Fibroblast of skin of abdomen (primary cell): ENCODE data around the gene CPVL.

ENCODE experiments used
- DNase-seq: peaks from one replicate; pipeline ENCODE4 v3.0.0-alpha.2; 2013

Gene CPVL

GRCh38 chr7:28999427-28999826 is 146.9 kb downstream of the CPVL start:
- DNase-seq = no peak

GRCh38 chr7:28998105-28998504 is 148.2 kb downstream of the CPVL start:
- DNase-seq = no peak

GRCh38 chr7:28996836-28997235 is 149.5 kb downstream of the CPVL start:
- peak; percentile 53 for DNase-seq

DNA sequence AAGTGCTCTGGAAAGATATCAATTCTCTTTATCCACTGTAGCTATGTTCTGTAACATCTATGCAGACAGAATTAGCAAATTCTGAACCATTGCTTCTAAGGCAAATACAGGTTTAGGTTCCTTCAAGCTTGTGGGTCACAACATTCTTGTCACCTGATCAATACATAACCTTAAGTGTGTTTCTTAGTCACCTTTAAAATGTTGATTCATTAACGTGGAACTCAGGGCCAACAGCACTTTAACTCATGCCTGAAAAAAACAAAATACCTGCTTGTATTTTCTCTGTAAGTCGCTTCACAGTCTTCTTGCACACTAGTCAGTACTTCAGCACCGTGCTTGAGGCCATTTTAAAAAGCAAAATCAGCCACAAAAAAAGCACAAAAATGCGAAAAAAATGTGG is 153.0 kb downstream of the CPVL start:
- DNase-seq = no peak

DNA sequence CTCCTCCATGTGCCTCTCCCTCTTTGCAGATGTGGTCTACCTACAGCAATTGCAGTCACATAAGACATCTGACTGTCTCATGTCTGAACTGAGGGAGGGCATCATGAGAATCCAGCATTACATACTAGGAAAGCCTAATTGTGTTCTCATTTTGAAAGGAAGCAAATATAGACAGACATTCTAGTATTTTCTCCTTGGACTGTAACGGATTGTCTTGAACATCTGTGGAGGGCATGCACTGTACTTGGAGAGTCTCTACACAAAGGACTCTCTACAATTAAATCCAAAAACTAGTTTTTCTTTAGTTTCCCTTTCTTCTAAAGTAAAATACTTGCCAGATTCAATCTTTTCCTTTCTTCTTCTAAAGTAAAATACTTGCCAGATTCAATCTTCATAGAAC is 153.5 kb downstream of the CPVL start:
- no peak for DNase-seq

DNA sequence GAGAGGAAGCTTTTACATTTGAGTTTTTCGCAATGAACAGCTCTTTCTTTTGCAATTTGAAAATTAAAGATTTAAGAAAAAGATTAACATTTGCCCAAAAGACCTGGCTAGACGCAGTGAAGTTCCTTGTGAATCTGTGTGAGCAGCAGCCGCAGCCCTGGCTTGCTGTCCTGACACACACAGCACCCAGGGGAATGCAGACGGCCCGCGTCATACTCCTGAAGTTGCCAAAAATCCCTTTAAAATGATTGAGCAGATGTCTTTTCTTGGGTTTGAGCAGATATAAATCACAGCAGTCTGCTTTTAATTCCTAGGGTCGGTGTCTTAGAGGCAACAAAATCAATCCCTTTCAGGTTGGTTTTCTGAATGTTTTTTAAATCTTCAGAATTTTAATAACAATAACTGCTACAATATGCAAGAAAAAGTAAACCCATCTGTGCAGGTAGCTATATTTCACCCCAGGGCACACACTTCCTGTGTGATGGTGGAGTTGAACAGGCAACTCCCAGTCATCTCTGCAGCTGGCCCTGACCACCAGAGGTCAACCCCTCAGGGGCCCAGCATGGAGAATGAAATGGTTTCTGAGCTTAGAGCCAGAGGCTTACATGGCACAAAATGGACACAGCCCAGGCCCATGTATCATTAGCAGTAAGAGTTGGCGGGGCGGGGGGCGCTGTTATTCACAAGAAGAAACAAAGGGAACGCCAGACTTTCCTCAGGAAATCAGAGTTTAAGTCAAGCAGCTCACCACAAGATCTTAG is 156.0 kb downstream of the CPVL start:
- DNase-seq = peak; percentile 91

DNA sequence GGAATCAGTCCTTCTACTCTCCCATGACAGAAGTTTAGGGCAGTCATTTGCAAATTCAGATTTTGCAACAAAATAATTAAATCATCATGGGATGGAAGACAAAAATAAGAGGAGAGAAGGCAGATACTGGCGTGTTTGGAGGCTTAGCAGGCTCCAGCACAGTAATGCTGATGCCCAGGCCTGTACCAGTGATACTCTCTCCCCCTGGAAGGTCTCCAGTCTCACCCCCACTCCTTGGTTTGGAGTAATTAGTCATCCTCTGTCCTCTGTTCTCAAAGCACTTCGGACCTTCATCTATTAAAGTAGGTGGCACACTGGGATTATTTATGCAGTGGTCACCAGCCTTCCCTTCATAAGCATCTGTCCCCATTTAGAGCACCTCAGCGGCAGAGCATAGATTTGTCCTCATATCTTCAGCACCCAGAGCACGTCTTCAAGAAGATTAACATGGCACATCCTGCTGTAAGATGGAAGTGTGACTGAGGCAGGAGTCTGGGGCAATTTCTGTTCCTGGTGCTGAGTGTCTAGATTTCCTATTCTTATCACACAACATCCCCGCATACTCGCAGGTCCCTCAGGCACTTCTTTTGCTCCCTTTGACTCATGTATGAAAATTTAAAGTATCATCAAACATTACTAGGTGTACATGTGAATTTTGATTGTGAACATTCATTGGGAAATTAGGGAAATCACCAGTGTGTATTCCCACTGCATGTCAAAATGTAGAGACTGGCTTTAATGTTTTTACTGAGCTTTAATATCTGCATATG is 156.9 kb downstream of the CPVL start:
- DNase-seq = no peak

GRCh38 chr7:28988810-28989209 is 157.5 kb downstream of the CPVL start:
- peak; percentile 99 for DNase-seq

- peak; percentile 45 for DNase-seq
These were observed 158.2 kb downstream of the CPVL start for GRCh38 chr7:28988091-28988490.

GRCh38 chr7:28986765-28987110 is 159.6 kb downstream of the CPVL start:
- DNase-seq = peak; percentile 90

DNA sequence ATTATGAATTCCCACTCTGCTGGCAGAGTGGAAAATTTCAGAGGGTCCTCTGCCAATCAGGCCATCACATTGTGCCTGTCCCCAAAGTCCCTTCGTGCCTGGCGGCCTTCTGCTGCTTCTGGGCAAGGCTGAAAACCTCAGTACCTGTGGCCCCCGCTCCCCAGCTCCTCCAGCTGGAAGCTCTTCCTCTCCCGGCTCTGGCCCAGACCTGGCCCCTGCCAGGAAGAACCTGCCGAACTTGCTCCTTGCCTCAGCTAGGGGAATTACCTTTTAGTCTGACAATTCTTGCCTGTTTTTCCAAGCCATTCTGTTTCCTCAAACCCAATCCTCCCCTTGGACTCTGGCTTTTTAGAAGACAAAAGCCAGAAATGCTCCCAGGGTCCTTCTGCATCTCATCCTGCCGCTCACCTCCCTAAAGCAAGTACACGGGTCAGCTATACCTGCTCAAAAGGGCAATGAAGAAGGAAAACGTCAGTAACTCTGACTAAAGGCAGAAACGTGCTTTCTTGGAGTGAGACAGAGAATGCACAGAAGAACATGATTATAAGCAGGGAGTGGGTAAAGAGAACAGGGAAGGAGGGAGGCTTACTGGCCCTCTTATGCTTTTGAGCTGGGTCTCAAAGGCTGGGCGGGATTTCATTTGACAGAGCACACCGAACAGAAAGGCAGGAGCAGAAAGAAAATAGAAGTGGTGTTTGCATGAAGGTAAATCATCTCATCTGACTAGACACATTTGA is 160.1 kb downstream of the CPVL start:
- DNase-seq = no peak

DNA sequence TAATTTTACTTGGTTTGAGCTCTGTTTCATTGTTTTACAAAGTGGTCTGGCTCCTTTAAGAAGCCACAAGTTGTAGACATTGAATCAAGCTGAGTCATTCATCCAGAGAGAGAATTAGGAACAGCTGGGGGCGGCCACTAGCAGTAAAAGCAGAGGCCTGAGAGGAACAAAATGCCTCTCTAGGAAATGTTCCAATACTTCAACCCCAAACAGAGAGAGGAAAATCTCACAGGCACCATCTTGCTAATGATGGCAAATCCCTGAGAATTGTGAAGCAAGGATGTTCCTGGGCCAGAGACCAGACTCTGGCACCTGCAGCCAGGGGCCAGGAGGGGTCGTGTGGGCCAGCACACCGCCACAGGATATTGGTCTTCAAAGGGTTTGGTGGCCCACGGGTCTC is 161.7 kb downstream of the CPVL start:
- DNase-seq = peak; percentile 94

GRCh38 chr7:28984217-28984616 is 162.1 kb downstream of the CPVL start:
- no peak for DNase-seq

- DNase-seq = no peak
These were observed 162.7 kb downstream of the CPVL start for GRCh38 chr7:28983396-28984190.

- no peak for DNase-seq
These were observed 165.2 kb downstream of the CPVL start for GRCh38 chr7:28981161-28981465.

GRCh38 chr7:28980451-28981160 is 165.7 kb downstream of the CPVL start:
- DNase-seq = peak; percentile 57

DNA sequence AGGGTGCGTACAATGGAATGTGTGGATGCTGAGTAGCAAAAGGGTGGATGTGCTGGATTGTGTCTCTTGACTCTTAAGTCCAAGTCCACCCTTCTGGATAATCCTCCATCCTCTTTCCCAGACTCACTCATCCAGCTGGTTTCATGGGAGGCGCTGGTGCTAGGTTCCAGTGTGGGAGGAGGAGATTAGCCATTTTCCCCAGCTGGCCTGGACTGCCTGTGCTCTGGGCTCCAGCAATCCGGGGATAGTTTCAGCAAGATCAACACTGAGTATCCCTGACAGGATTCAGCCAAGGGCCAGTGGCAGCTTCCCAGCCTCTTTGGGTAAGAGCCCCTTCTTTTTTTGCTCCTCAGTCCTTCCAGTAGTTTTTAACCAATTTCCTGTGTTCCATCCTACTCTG is 166.6 kb downstream of the CPVL start:
- DNase-seq = no peak

DNA sequence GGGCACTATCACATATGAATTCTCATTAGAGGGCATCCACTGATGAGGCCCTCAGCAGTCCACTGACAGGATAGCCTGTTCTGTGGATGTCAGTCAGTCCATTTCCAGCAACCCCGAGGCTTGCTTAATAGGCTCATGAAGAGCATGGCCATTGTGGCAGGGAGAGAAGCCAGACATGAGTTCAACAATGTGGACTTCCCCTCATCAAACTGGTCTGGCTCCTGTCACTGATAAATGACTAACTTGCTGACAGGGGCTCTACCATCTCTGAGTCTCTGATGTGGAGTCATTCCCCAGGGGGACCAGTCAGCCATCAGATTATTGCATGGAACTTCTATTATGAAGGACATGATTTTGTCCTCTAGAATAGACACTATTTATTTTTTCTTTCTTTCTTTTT is 168.5 kb downstream of the CPVL start:
- no peak for DNase-seq

DNA sequence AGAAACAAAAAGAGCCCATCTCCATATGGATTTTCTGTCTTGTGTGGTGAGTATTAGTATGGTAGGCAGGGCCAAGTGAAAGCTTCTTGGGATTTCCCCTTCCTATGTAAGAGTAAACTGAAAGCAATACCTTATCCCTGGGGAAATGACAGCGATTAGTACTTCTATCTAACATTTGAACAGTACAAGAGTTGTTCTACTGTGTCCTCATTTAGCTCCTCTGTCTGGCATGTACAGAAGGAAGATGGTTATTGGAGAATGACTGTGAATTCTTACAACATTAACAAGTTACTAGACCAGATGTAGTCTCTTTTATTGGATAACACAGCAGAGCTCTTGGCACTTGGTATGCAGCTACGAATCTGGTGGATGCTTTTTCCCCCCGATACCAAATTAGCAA is 170.3 kb downstream of the CPVL start:
- DNase-seq = peak; percentile 66

DNA sequence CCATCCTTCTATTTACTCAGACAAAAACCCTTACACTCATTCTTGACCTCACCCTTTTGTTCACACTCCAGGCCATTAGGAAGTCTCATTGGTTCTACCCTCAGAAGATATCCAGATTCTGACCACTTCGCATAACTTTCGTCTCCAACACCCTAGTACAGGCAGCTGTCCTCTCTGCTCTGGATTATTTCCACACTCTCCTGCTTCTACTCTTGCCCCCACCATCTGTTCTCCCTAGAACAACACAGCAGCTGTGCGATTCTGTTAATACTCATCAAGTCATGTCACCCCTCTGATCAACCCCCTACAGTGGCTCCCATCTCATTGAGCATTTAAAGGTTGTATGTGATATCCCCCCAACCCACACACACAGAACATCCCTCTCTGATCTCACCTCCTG is 172.7 kb downstream of the CPVL start:
- DNase-seq = no peak

GRCh38 chr7:28964056-28964455 is 182.3 kb downstream of the CPVL start:
- no peak for DNase-seq

DNA sequence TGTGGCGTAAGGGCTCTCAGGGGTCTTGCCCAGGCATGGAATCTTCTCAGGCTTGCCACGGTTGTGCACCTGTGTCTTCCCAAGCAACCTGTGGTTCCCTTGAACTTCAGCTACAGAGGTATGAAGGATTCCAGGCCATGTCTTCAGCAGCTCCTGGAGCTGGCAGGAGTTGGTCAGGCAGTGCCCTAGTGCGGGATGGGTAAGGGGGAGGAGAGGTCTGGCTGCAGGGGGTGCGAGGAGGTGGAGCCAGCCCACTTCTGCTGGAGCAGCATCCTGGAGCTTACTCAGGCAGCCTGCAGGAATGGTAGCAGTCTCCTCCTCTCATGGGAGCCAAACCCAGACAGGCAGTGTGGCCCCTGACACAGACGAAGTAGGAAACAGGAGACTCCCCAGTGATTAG is 184.4 kb downstream of the CPVL start:
- no peak for DNase-seq
